Ammon's horn (tissue), 1 donor: ENCODE results near the gene FRZB.

Source experiments
- DNase-seq: peaks from one replicate; pipeline ENCODE4 v3.0.0-alpha.2; 2016; ENCODE audit warnings: low spot score

FRZB gene

GRCh38 chr2:182845794-182846417 is 20.5 kb downstream of the FRZB start:
- no peak for DNase-seq

- DNase-seq = no peak
These were observed 30.0 kb downstream of the FRZB start for GRCh38 chr2:182836451-182836850.

GRCh38 chr2:182834293-182834692 is 32.1 kb downstream of the FRZB start:
- no peak for DNase-seq

GRCh38 chr2:182833084-182833854 is 33.2 kb downstream of the FRZB start:
- no peak for DNase-seq

GRCh38 chr2:182831921-182832320 is 34.5 kb downstream of the FRZB start:
- DNase-seq = no peak

GRCh38 chr2:182831101-182831500 is 35.3 kb downstream of the FRZB start:
- no peak for DNase-seq

- no peak for DNase-seq
These were observed 39.1 kb downstream of the FRZB start for GRCh38 chr2:182827182-182827879.

- DNase-seq = no peak
These were observed 39.9 kb downstream of the FRZB start for GRCh38 chr2:182826496-182826895.

- DNase-seq = no peak
These were observed 40.4 kb downstream of the FRZB start for GRCh38 chr2:182826064-182826463.

GRCh38 chr2:182824767-182825158 is 41.7 kb downstream of the FRZB start:
- DNase-seq = no peak

- no peak for DNase-seq
These were observed 42.2 kb downstream of the FRZB start for GRCh38 chr2:182824056-182824766.

- no peak for DNase-seq
These were observed 43.7 kb downstream of the FRZB start for GRCh38 chr2:182822733-182823132.

- DNase-seq = no peak
These were observed 45.3 kb downstream of the FRZB start for GRCh38 chr2:182821182-182821581.

GRCh38 chr2:182819412-182819811 is 47.0 kb downstream of the FRZB start:
- DNase-seq = no peak

GRCh38 chr2:182818925-182819324 is 47.5 kb downstream of the FRZB start:
- no peak for DNase-seq

GRCh38 chr2:182818501-182818900 is 47.9 kb downstream of the FRZB start:
- DNase-seq = no peak

GRCh38 chr2:182817558-182817957 is 48.9 kb downstream of the FRZB start:
- DNase-seq = no peak

GRCh38 chr2:182816866-182817265 is 49.6 kb downstream of the FRZB start:
- DNase-seq = no peak

GRCh38 chr2:182814804-182815203 is 51.6 kb downstream of the FRZB start:
- no peak for DNase-seq

- no peak for DNase-seq
These were observed 52.1 kb downstream of the FRZB start for GRCh38 chr2:182814380-182814779.

GRCh38 chr2:182810087-182810486 is 56.4 kb downstream of the FRZB start:
- DNase-seq = no peak

- no peak for DNase-seq
These were observed 59.1 kb downstream of the FRZB start for GRCh38 chr2:182807319-182807718.

GRCh38 chr2:182804128-182804527 is 62.3 kb downstream of the FRZB start:
- DNase-seq = no peak
